COLO668 (cell line): ENCODE data around the gene ZBTB40.

Experiments used
- DNase-seq: peaks from one replicate; lab custom pipeline; 2025; ENCODE audit not compliant: unreplicated experiment; lab: John Stamatoyannopoulos, UW

ZBTB40 gene

GRCh38 chr1:22527555-22528296 lies 76.1 kb downstream of the ZBTB40 start:
- peak; percentile 45 for DNase-seq

- DNase-seq = no peak
Measured at GRCh38 chr1:22528451-22528850, 76.8 kb downstream of the ZBTB40 start.

- DNase-seq = no peak
Measured at GRCh38 chr1:22529901-22530621, 78.4 kb downstream of the ZBTB40 start.

GRCh38 chr1:22530715-22531114 lies 79.1 kb downstream of the ZBTB40 start:
- no peak for DNase-seq

DNA sequence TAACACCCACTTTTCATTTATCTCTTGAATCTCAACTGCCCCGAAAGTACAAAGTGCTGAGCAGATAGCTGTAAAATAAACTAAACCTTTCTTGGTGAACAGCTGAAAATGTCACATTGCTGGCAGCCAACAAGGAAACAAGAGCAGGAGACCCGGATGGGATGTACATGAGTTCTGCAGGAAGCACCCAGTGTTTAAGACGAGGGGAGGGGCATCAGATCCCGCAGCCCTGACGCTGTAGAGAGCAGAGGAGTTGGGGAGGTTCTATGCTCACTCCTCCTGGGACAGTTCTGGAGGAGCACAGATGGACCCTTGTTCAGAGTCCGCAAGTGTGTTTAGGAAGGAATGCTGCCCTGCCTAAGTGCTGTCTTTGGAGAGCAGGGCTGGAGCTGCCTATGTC lies 79.6 kb downstream of the ZBTB40 start:
- DNase-seq = no peak

DNA sequence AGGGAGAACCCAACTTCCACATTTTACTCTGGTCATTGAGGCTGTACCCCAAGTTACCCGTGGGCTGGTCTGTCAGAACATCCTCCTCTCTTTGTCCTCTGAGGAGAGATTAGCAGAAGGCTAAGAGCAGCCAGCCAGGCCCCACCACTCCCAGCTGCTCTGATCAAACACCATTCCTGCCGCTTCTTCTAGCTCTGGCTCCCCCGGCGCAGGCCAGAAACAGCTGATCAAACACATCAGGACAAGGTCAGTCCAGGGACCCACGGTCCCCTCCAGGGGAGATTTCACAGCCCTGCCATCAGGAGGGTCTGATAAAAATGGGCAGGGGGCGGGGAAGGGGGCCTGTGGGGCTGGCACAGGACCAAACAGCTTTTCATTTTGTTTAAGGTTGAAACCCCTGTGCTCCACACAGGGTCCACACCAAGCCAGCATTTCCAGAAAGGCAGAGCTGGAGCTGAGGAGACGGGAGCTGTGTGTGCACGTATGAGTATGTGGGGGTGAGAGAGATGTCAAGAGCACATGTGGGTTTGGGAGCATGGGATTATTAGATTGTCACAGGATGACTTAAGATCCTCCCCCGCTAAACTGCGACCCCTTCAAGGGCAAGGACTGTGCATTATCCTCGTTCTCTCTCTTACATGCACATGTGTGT lies 81.7 kb downstream of the ZBTB40 start:
- peak; percentile 67 for DNase-seq

- no peak for DNase-seq
Measured at GRCh38 chr1:22534951-22535350, 83.3 kb downstream of the ZBTB40 start.

DNA sequence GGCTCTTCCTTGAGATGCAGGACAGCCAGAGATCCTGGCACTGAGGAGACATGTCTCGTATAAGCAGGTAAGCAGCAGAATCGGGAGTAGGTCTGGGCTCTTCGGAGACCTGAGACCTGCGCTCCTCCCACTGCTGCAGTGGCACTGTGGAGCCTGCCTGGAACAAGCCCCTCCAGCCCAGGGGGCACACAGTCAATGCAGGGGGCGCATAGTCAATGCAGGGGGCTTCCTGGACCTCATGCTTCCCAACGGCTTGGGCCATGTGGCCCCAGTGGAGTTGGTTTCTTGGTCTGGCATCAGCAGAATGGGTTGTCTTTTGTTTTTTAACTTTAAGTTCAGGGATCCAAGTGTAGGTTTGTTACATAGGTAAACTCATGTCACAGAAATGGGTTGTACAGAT lies 83.7 kb downstream of the ZBTB40 start:
- DNase-seq = no peak

- DNase-seq = no peak
Measured at GRCh38 chr1:22536506-22536905, 84.9 kb downstream of the ZBTB40 start.

DNA sequence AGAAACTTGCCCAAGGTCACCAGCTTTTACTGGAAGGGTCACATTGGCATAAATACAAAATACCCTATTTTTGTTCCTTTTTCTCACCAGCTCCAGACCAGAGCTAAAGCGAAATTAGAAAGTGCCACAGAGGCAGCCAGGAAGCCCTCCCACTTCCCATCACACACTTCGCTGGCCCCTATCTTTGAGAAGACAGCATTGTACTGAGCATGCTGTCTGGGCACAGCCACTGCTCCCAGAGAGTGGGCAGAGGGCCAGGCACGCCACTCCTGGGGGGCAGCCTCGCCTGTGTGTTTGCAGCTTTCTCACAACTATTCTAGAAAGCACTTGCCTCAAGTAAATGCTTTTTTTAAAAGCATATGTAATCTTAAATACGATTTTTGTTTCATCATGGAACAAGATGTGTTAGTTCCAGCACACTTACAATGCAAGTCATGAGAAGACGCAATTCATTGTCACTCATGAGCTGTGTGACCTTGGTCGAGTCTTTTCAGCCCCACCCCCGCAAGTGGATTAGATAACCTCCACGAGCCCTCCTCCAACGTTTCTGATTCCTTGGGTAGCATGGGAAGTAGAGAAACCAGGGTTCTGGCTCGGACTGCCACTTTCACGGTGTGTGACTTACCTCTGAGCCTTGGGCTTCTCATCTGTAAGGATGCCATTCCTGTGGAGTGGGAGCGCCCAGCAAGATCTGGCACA lies 85.9 kb downstream of the ZBTB40 start:
- no peak for DNase-seq

- no peak for DNase-seq
Measured at GRCh38 chr1:22539510-22540118, 88.0 kb downstream of the ZBTB40 start.

DNA sequence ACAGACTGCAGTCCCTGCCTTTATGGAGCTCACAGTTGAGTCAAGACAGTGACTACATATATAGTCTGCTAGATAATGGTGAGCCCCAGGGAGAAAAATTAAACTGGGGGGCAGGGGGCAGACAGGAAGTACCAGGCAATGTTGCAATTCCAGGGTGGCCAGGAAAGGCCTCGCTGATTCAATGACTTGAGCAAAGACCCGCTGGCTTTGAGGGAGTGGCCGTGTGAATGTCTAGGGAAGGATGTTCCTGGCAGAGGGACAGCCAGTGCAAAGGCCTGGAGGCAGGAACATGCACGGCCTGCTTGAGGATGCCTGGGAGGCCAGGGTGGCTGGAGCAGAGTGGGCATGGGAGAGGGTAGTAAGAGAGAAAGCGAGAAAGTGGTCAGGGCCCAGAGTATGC lies 88.7 kb downstream of the ZBTB40 start:
- no peak for DNase-seq

DNA sequence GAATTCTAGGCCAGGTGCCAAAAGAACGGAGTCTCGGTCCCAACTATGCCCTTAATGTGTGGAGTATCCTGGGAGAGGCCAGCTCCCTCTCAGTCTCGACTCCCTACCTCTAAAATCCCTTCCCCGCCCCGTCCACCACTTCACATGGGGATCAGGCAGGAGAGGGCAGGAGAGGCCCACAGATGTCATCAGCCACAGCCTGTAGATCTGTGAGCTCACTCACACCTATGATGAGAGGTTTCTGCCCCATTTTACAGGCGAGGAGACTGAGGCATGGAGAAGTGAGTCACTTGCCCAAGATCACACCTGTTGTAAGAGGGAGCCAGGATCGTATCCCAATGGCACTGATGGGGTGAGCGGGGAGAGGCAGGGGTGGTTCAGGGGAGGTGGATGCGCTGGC lies 91.2 kb downstream of the ZBTB40 start:
- no peak for DNase-seq

DNA sequence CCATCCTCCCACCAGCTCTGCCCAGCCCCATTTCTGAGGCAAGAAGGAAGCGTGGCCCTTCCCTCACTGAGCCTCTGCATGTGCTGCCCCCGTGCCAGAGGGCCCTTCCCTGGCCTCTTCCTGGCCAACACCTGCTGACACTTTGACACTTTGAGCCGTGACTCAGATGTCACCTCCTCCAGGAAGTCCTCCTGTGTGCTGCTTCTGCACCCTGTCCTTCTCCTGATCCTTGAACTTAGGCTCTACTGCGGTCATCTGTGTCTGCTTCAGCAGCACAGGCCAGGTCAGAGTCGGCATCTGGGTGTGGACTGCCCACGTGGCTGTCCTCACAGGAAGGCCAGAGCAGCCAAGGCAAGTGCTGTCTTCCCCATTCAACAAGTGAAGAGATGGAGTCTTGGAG lies 92.0 kb downstream of the ZBTB40 start:
- DNase-seq = no peak

- DNase-seq = no peak
Measured at GRCh38 chr1:22544606-22545005, 93.0 kb downstream of the ZBTB40 start.

DNA sequence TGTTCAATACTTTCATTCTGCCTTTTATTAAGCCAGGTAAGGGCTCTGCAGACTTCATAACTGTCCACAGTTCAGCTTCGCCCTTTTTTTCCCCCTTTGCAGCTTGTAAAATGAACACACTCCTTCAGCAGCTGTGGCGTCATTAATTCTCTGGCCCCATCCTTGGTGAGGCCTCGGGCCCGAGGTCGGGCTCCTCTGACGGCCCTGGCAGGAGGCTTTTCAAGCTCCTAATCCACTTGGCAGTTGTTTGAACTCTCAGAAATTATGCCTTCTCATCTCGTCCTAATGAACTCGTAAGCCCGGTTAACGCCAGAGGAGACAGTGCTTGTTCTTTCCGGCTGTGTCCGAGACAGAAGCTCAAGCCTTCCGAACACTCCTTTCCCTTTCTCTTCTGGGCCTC lies 93.5 kb downstream of the ZBTB40 start:
- no peak for DNase-seq

GRCh38 chr1:22547186-22547817 lies 95.7 kb downstream of the ZBTB40 start:
- DNase-seq = no peak

DNA sequence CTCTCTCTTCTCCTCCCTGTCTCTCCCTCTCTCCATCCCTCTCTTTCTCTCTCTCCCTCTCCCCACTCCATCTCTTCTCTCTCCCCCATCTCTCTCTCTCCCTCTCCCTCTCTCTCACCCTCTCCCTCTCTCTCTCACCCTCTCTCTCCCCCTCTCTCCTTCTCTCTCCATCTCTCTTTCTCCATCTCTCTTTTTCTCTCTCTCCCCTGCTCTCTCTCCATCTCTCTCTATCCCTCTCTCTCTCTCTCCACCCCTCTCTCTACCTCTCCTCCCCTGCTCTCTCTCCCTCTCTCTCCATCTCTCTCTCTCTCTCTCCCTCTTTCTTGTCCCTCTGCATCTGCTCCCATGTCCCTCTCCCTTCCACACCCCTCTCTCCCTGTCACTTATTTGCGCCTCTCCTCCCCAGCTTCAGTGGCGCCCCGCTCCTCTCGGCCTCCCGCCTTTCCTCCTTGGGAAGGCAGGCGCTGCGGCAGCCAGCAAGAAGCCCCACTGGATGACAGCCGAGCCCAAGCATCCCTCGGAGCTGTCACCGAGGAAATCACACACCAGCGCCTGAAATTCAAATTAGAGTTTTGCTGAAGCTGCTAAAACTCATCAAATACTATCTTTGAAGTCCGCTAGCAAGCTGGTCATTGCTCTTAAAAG lies 96.3 kb downstream of the ZBTB40 start:
- DNase-seq = no peak

DNA sequence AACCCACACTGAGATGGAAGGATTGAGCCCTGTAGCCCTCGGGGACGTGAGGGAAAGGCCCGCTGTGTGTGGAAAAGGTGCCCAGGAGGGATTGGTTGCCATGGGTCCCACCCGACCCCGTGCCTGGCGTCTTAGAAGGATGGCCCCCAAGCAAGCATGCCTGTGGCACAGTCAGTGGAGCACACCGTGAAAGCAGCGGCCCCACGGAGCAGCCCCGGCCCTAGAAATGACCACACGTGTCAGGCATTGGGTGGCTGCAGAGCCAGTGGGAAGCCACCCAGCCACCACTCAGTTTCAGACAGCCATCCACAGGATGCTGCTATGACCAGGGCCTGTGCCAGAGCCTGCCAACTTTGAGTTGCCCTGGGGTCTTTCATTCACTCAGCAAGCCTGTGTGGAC lies 98.4 kb downstream of the ZBTB40 start:
- DNase-seq = no peak

DNA sequence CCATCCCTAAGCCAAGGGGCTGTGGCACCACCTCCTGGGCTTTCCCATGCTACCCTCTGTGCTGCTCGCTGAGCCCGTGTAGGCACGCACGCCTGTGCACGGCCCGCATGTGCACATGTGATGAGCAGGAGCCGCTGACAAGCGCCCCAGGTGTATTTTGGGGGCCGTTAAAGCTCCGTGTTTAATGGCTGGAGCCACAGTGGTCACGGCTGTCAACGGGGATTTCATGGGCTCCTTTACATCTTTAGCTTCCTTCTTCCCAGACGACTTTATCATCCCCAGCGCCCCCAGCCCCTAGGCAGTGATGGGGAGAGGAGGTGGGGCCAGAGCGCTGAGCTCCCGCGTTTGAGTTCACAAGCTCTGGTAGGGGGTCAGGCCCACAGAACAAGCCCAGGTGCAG lies 99.9 kb downstream of the ZBTB40 start:
- DNase-seq = no peak
